ENCODE measurements around the gene NUP210L. TPM values are rescaled to one million over a fixed set of nuclear protein-coding genes. Genes with fewer than 3 reads are reported as not detected.

The NUP210L gene
- total and polyA plus RNA-seq, 2 donors (not counting 3 experiments of a cell fraction or from before 2014, with no cell fraction given), result 0.01 to 0.07 TPM

DNA sequence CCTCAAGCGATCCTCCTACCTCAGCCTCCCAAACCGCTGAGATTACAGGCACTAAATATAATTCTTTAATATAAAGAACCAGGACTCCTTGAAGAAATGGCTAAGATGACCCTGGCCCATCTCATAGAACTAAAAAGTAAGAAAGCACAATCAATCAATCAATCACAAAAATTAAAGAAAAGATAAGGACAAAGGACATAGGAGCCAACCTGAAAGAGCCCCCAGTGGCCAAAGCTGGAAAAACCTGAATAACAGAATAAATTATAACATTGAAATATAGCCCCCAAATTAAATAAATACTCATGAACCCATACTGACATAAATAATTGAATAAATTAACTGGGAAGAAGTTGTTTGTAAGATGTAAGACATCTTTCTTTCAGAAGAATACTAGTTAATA is 8.9 kb downstream of the NUP210L start:
- no peak overlapping the region for H3K9ac ChIP-seq (replicated peaks; ENCODE audit: extremely low read depth, insufficient read depth, low read length)
- ChIA-PET CTCF (interaction anchor here (0.5 to 1.5 kb wide), 8 partner anchors 9 to 127 kb away, joined by 3 to 5 read pairs (median 4); partner anchors contain the start of genes HAX1 and NUP210L), POLR2A (no interaction called here)
- H3K36me3 ChIP-seq (ENCODE audit: control insufficient read depth in 2 of 2, extremely low read depth in 1 of 2, insufficient read depth in 2 of 2, low read length in 2 of 2), result no peaks in the 10 kb centered on the region
- dilution Hi-C loops (cut with MboI; ENCODE audit: extremely low pct_ligation_motif_present, low sequenced_read_pairs) (no loop called here), intact Hi-C loops (cut with micrococcal nuclease) (no loop called here)
- no peak for TF ChIP-seq JUN (IDR thresholded peaks at IDR 0.05; ENCODE audit: borderline replicate concordance, insufficient read depth, insufficient read length, low read depth)
- no peak for TF ChIP-seq EZH2 (IDR thresholded peaks at IDR 0.05; ENCODE audit: borderline replicate concordance, low read depth, low read length, severe bottlenecking)
- TF ChIP-seq, protein P1, sequence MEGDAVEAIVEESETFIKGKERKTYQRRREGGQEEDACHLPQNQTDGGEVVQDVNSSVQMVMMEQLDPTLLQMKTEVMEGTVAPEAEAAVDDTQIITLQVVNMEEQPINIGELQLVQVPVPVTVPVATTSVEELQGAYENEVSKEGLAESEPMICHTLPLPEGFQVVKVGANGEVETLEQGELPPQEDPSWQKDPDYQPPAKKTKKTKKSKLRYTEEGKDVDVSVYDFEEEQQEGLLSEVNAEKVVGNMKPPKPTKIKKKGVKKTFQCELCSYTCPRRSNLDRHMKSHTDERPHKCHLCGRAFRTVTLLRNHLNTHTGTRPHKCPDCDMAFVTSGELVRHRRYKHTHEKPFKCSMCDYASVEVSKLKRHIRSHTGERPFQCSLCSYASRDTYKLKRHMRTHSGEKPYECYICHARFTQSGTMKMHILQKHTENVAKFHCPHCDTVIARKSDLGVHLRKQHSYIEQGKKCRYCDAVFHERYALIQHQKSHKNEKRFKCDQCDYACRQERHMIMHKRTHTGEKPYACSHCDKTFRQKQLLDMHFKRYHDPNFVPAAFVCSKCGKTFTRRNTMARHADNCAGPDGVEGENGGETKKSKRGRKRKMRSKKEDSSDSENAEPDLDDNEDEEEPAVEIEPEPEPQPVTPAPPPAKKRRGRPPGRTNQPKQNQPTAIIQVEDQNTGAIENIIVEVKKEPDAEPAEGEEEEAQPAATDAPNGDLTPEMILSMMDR (IDR thresholded peaks at IDR 0.05; ENCODE audit: extremely low read depth in 1 of 2, insufficient read depth in 1 of 2, low read depth in 1 of 2, low read length in 2 of 2), result peak; percentile 23 to 32
- H3K79me2 ChIP-seq (ENCODE audit: control insufficient read depth, insufficient read depth, low read length), result no peaks in the 10 kb centered on the region
- DNase-seq (ENCODE audit: low read depth, low spot score) (no peak), FAIRE-seq (no peak)
- no peaks in the 10 kb centered on the region for H3K27me3 ChIP-seq (ENCODE audit: control insufficient read depth in 2 of 2, insufficient read depth in 2 of 2, low read length in 2 of 2)
- no peak overlapping the region for H2AFZ ChIP-seq (ENCODE audit: low read depth, low read length)
- H4K20me1 ChIP-seq (replicated peaks; ENCODE audit: control insufficient read depth, extremely low read depth, insufficient read depth, low read length), result no peaks in the 10 kb centered on the region
- peaks cover 3% of the 10 kb centered on the region for H3K4me1 ChIP-seq (ENCODE audit: control insufficient read depth, extremely low read depth, insufficient read depth, low read length)
- no peaks in the 10 kb centered on the region for H3K9me1 ChIP-seq (replicated peaks; ENCODE audit: control insufficient read depth, extremely low read depth, insufficient read depth, low read length)
- H3K4me3 ChIP-seq (replicated peaks in 1 of 3; ENCODE audit: insufficient read depth in 1 of 3, low read depth in 1 of 3, low read length in 3 of 3), result no peak overlapping the region
- no TSS peak for BruUV-seq (replicated peaks)
- no peaks in the 10 kb centered on the region for H3K9me3 ChIP-seq (replicated peaks; ENCODE audit: control insufficient read depth, insufficient read depth, low read length)
- H3K27ac ChIP-seq (ENCODE audit: insufficient read depth, low read depth, low read length), result no peak overlapping the region
- no peak overlapping the region for H3K4me2 ChIP-seq (ENCODE audit: insufficient read depth, low read length)

DNA sequence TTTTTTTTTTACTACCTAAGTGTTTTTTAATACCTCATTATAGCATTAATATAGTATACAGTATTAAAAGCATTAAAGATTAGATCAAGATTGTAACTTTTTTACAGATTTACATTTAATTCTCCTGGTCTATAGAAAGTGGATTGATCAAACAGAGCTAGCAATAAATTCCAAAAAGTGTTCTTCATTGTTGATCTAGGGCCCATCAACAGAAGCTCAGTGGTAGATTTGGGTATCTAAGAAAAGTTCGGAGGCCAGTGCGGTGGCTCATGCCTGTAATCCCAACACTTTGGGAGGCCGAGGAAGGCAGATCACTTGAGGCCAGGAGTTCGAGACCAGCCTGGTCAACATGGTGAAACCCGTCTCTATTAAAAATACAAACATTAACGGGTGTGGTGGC is 12.5 kb downstream of the NUP210L start:
- H3K4me3 ChIP-seq (replicated peaks in 1 of 3; ENCODE audit: insufficient read depth in 1 of 3, low read depth in 1 of 3, low read length in 3 of 3), result no peak overlapping the region
- no peaks in the 10 kb centered on the region for H3K27me3 ChIP-seq (ENCODE audit: control insufficient read depth in 2 of 2, insufficient read depth in 2 of 2, low read length in 2 of 2)
- DNase-seq (ENCODE audit: low read depth, low spot score) (no peak), FAIRE-seq (no peak)
- H3K36me3 ChIP-seq (ENCODE audit: control insufficient read depth in 2 of 2, extremely low read depth in 1 of 2, insufficient read depth in 2 of 2, low read length in 2 of 2), result no peaks in the 10 kb centered on the region
- ChIA-PET CTCF (no interaction called here), POLR2A (no interaction called here)
- H3K27ac ChIP-seq (ENCODE audit: insufficient read depth, low read depth, low read length), result no peak overlapping the region
- no peaks in the 10 kb centered on the region for H3K79me2 ChIP-seq (ENCODE audit: control insufficient read depth, insufficient read depth, low read length)
- H3K9me1 ChIP-seq (replicated peaks; ENCODE audit: control insufficient read depth, extremely low read depth, insufficient read depth, low read length), result no peaks in the 10 kb centered on the region
- H4K20me1 ChIP-seq (replicated peaks; ENCODE audit: control insufficient read depth, extremely low read depth, insufficient read depth, low read length), result no peaks in the 10 kb centered on the region
- no peak overlapping the region for H2AFZ ChIP-seq (ENCODE audit: low read depth, low read length)
- H3K9ac ChIP-seq (replicated peaks; ENCODE audit: extremely low read depth, insufficient read depth, low read length), result no peak overlapping the region
- H3K4me2 ChIP-seq (ENCODE audit: insufficient read depth, low read length), result no peak overlapping the region
- dilution Hi-C loops (cut with MboI; ENCODE audit: extremely low pct_ligation_motif_present, low sequenced_read_pairs), result no loop called here
- no TSS peak for BruUV-seq (replicated peaks)
- no peak for TF ChIP-seq JUN (IDR thresholded peaks at IDR 0.05; ENCODE audit: borderline replicate concordance, insufficient read depth, insufficient read length, low read depth)
- no peak for TF ChIP-seq POLR2AphosphoS5 (IDR thresholded peaks at IDR 0.05; ENCODE audit: insufficient read depth, low read depth, low read length)
- TF ChIP-seq FOS (IDR thresholded peaks at IDR 0.05; ENCODE audit: borderline replicate concordance, insufficient read depth, low read length), result no peak
- intact Hi-C loops (cut with micrococcal nuclease), result no loop called here
- H3K4me1 ChIP-seq (ENCODE audit: control insufficient read depth, extremely low read depth, insufficient read depth, low read length), result no peaks in the 10 kb centered on the region
- no peaks in the 10 kb centered on the region for H3K9me3 ChIP-seq (replicated peaks; ENCODE audit: control insufficient read depth, insufficient read depth, low read length)

All from endothelial cell of umbilical vein (primary cell).